IMR-90 (cell line): Measurements from ENCODE around the gene FRY. TPM values are rescaled to one million over a fixed set of nuclear protein-coding genes. Genes with fewer than 3 reads are reported as not detected.

ENCODE experiments used
- ATAC-seq: fragments of 200-7000 bp; cut with Tn5 transposase; 2 replicates; pipeline ENCODE4 v1.9.1; 2020; ENCODE audit warnings: low read depth, mild to moderate bottlenecking, moderate library complexity
- BruUV-seq: library from RNA; stranded (reverse); fragments of 400-500 nt; replicated peaks from 2 replicates; lab custom pipeline; 2021; lab: Mats Ljungman, UMichigan
- CTCF ChIA-PET: fragments of 300-600 bp; formaldehyde crosslinking; extraction: SDS; loops from one replicate; lab custom pipeline; 2021; ENCODE audit warnings: antibody characterized with exemption; lab: Yijun Ruan, JAX
- POLR2A ChIA-PET: fragments of 300-600 bp; sonication (Branson Sonifier 250); formaldehyde crosslinking; loops from one replicate; lab custom pipeline; 2022; ENCODE audit warnings: antibody characterized with exemption; ENCODE audit not compliant: unreplicated experiment; lab: Charles Lee
- DNase-seq: peaks from one replicate; pipeline ENCODE4 v3.0.0; 2013
- H2AFZ ChIP-seq: replicated peaks from 2 replicates; pipeline ENCODE3; 2013; ENCODE audit warnings: low read length, mild to moderate bottlenecking; ENCODE audit not compliant: poor library complexity
- H2AK5ac ChIP-seq: 2 replicates; pipeline ENCODE4 v1.6.1; 2013; ENCODE audit warnings: low read depth, low read length, inconsistent platforms
- H2AK9ac ChIP-seq: replicated peaks from 2 replicates; pipeline ENCODE3; 2013; ENCODE audit warnings: mild to moderate bottlenecking, low read depth, low read length, moderate library complexity; ENCODE audit not compliant: poor library complexity
- H2BK120ac ChIP-seq: 2 replicates; pipeline ENCODE4 v1.6.1; 2013; ENCODE audit warnings: low read depth, low read length, inconsistent platforms
- H2BK15ac ChIP-seq: 3 replicates; pipeline ENCODE4 v1.6.1; 2013; ENCODE audit warnings: low read depth, low read length, inconsistent platforms
- H2BK20ac ChIP-seq: 2 replicates; pipeline ENCODE4 v1.6.1; 2013; ENCODE audit warnings: low read depth, mild to moderate bottlenecking, inconsistent platforms, low read length, moderate library complexity
- H2BK5ac ChIP-seq: 2 replicates; pipeline ENCODE4 v1.6.1; 2013; ENCODE audit warnings: mild to moderate bottlenecking, low read depth, low read length, inconsistent platforms; ENCODE audit not compliant: poor library complexity, severe bottlenecking
- H3K14ac ChIP-seq: replicated peaks from 2 replicates; pipeline ENCODE4 v1.6.1; 2013; ENCODE audit warnings: low read depth, low read length, inconsistent platforms
- H3K18ac ChIP-seq: 2 replicates; pipeline ENCODE4 v1.6.1; 2013; ENCODE audit warnings: low read depth, low read length, control low read depth
- H3K23ac ChIP-seq: 2 replicates; pipeline ENCODE4 v1.6.1; 2013; ENCODE audit warnings: low read depth, low read length, inconsistent platforms
- H3K27ac ChIP-seq: 2 replicates; pipeline ENCODE4 v1.5.1; 2013; ENCODE audit warnings: mild to moderate bottlenecking, control low read depth, low read length; ENCODE audit not compliant: insufficient read depth
- H3K27me3 ChIP-seq: 2 replicates; pipeline ENCODE4 v1.6.1; 2013; ENCODE audit warnings: low read length; ENCODE audit not compliant: control insufficient read depth, insufficient read depth
- H3K36me3 ChIP-seq: 2 replicates; pipeline ENCODE4 v1.6.1; 2013; ENCODE audit warnings: low read length, mixed read lengths; ENCODE audit not compliant: control insufficient read depth, insufficient read depth
- H3K4ac ChIP-seq: 2 replicates; pipeline ENCODE4 v1.6.1; 2013; ENCODE audit warnings: low read depth, low read length, inconsistent platforms
- H3K4me1 ChIP-seq: 2 replicates; pipeline ENCODE4 v1.6.1; 2013; ENCODE audit warnings: low read length, mixed read lengths; ENCODE audit not compliant: control insufficient read depth, insufficient read depth
- H3K4me2 ChIP-seq: 2 replicates; pipeline ENCODE4 v1.6.1; 2013; ENCODE audit warnings: low read depth, mild to moderate bottlenecking, control low read depth, low read length, moderate library complexity
- H3K4me3 ChIP-seq: 2 replicates; pipeline ENCODE4 v1.5.1; 2013; ENCODE audit warnings: low read depth, mild to moderate bottlenecking, control low read depth, low read length, moderate library complexity; ENCODE audit not compliant: insufficient read depth
- H3K56ac ChIP-seq: 2 replicates; pipeline ENCODE4 v1.6.1; 2013; ENCODE audit warnings: low read length, inconsistent platforms; ENCODE audit not compliant: insufficient read depth; ENCODE audit errors: extremely low read depth
- H3K79me1 ChIP-seq, 2 experiments: 2 replicates each; pipeline ENCODE4 v1.6.1; 2013; ENCODE audit warnings: low read length in 2 of 2, inconsistent platforms in 1 of 2, low read depth in 1 of 2
- H3K9ac ChIP-seq: 2 replicates; pipeline ENCODE4 v1.6.1; 2013; ENCODE audit warnings: low read depth, low read length, control low read depth
- H3K9me1 ChIP-seq: 2 replicates; pipeline ENCODE4 v1.6.1; 2013; ENCODE audit warnings: low read length, inconsistent platforms; ENCODE audit not compliant: insufficient read depth
- H3K9me3 ChIP-seq: 2 replicates; pipeline ENCODE4 v1.6.1; 2013; ENCODE audit warnings: low read length; ENCODE audit not compliant: control insufficient read depth, insufficient read depth
- H4K20me1 ChIP-seq: 2 replicates; pipeline ENCODE4 v1.6.1; 2013; ENCODE audit warnings: low read length, inconsistent platforms; ENCODE audit not compliant: insufficient read depth
- H4K5ac ChIP-seq: 2 replicates; pipeline ENCODE4 v1.6.1; 2013; ENCODE audit warnings: mild to moderate bottlenecking, low read depth, low read length, control low read depth
- H4K8ac ChIP-seq, 2 experiments: 2 replicates each; pipeline ENCODE4 v1.6.1; 2013; ENCODE audit warnings: low read depth in 2 of 2, low read length in 2 of 2, control low read depth in 1 of 2, inconsistent platforms in 1 of 2
- H4K91ac ChIP-seq: 2 replicates; pipeline ENCODE4 v1.6.1; 2013; ENCODE audit warnings: low read depth, low read length, inconsistent platforms; ENCODE audit not compliant: insufficient read depth
- CEBPB ChIP-seq: IDR thresholded peaks from 2 replicates; pipeline ENCODE4 v1.6.1; 2012; ENCODE audit warnings: low read depth, low read length, improper control_type of control experiment
- ELK1 ChIP-seq: fragments of 150-350 bp; IDR thresholded peaks from 2 replicates; pipeline ENCODE4 v1.6.1; 2016; ENCODE audit warnings: low read depth, mild to moderate bottlenecking, low read length, moderate library complexity, borderline replicate concordance
- FOS ChIP-seq: fragments of 150-350 bp; IDR thresholded peaks from 2 replicates; pipeline ENCODE4 v1.6.1; 2016; ENCODE audit warnings: low read depth, low read length
- MAZ ChIP-seq: IDR thresholded peaks from 2 replicates; pipeline ENCODE4 v1.6.1; 2012; ENCODE audit warnings: low read depth, mild to moderate bottlenecking, low read length, improper control_type of control experiment, moderate library complexity, borderline replicate concordance
- RFX5 ChIP-seq: IDR thresholded peaks from 2 replicates; pipeline ENCODE4 v1.8.0; 2012; ENCODE audit warnings: low read depth, mild to moderate bottlenecking, low read length, moderate library complexity
- USF2 ChIP-seq: fragments of 150-350 bp; IDR thresholded peaks from 2 replicates; pipeline ENCODE4 v1.6.1; 2017; ENCODE audit warnings: mild to moderate bottlenecking, antibody characterized with exemption, low read length, low read depth
- WGBS, 2 experiments: methylation state at CpG; one replicate each; pipeline versions ENCODE4 v1.1.5 to v1.1.7; 2013; ENCODE audit warnings: missing lambda C conversion rate in 2 of 2; ENCODE audit not compliant: insufficient read length in 1 of 2; ENCODE audit errors: extremely low coverage in 2 of 2; 5-methylcytosine and 5-hydroxymethylcytosine counted together
- dilution Hi-C: fragments of 300-500 bp; cut with HindIII; formaldehyde crosslinking; loops from one replicate; pipeline ENCODE4 v1.14.3; 2018; ENCODE audit warnings: low sequenced_read_pairs; ENCODE audit not compliant: unreplicated experiment
- in situ Hi-C: fragments of 300-500 bp; cut with MboI; formaldehyde crosslinking; loops from 3 replicates; pipeline ENCODE4 v1.14.3; 2019; ENCODE audit warnings: low sequenced_read_pairs, inconsistent platforms, mixed read lengths
- intact Hi-C: fragments of 100-400 bp; cut with micrococcal nuclease; formaldehyde crosslinking; loops from 2 replicates; pipeline ENCODE4 v1.10.0; 2022
- polyA plus RNA-seq, 3 experiments: library from polyadenylated mRNA; depleted of rRNA; stranded (reverse); fragments of >200 nt; gene quantifications; 2 replicates each; pipeline ENCODE4 v1.2.3, GENCODE V29; 2012; ENCODE audit warnings: low replicate concordance in 1 of 3
- total RNA-seq: library from RNA; depleted of rRNA; stranded (reverse); fragments of >200 nt; gene quantifications from 2 replicates; pipeline ENCODE4 v1.2.3, GENCODE V29; 2012

FRY gene
- total and polyA plus RNA-seq, 2 of the 4 experiments (the other 2 are of a cell fraction): 3.0 to 4.8 TPM

GRCh38 chr13:32117701-32118100, 86.1 kb downstream of the FRY start:
- BruUV-seq: no TSS peak
- 0 out of 2 replicates have a peak overlapping the region, but pooled peaks have one; percentile 2 for H3K14ac ChIP-seq
- dilution Hi-C loops: no loop called here
- H3K4me1 ChIP-seq: peaks cover 4% of the 10 kb centered on the region
- ATAC-seq (peak; percentile 11; the same call in 1 of the 2 replicates), DNase-seq (peak; percentile 8)
- no peak overlapping the region for H2BK5ac ChIP-seq
- ChIA-PET POLR2A (no interaction called here), CTCF (no interaction called here)
- H3K56ac ChIP-seq: no peak overlapping the region
- H3K4me3 ChIP-seq: no peak overlapping the region
- H2AFZ ChIP-seq: peak overlapping the region; percentile 64
- no CpG with 5 or more reads among the region's 6 CpGs for WGBS, 2 experiments
- no peaks in the 10 kb centered on the region for H3K9me3 ChIP-seq
- no peak overlapping the region for H2BK120ac ChIP-seq
- no peak overlapping the region for H3K23ac ChIP-seq
- H3K79me1 ChIP-seq: no peaks in the 10 kb centered on the region
- no peak overlapping the region; the same call in 1 of the 2 replicates for H4K5ac ChIP-seq
- 0 out of 2 replicates have a peak overlapping the region, but pooled peaks have one; percentile 48 for H2AK5ac ChIP-seq
- peak overlapping the region; percentile 65; the same call in 1 of the 3 replicates for H2BK15ac ChIP-seq
- no peak overlapping the region; a peak in 1 of 4 replicates for H4K8ac ChIP-seq
- in situ Hi-C loops: no loop called here
- H4K91ac ChIP-seq: no peak overlapping the region
- no peak overlapping the region for H3K9ac ChIP-seq
- H3K9me1 ChIP-seq: 0 out of 2 replicates have a peak, but pooled peaks cover 3% of the 10 kb centered on the region
- H4K20me1 ChIP-seq: no peaks in the 10 kb centered on the region
- H3K4ac ChIP-seq: no peak overlapping the region
- H3K27ac ChIP-seq: no peak overlapping the region
- no peaks in the 10 kb centered on the region for H3K27me3 ChIP-seq
- TF ChIP-seq ELK1: no peak
- no peak for TF ChIP-seq FOS
- no peak for TF ChIP-seq CEBPB
- TF ChIP-seq RFX5: no peak
- no peak for TF ChIP-seq USF2
- no peak for TF ChIP-seq MAZ
- H3K4me2 ChIP-seq: no peak overlapping the region
- no peak overlapping the region for H3K18ac ChIP-seq
- intact Hi-C loops: no loop called here
- no peaks in the 10 kb centered on the region; the same call in 1 of the 2 replicates for H3K36me3 ChIP-seq
- H2AK9ac ChIP-seq: no peak overlapping the region
- no peak overlapping the region for H2BK20ac ChIP-seq
